Measurements from ENCODE around the gene LDB1. TPM values are rescaled to one million over a fixed set of nuclear protein-coding genes. Genes with fewer than 3 reads are reported as not detected.

LDB1 gene
- total RNA-seq, 4 donors from 2014 or later = 15.8 to 42.0 (median 29.2) TPM

GRCh38 chr10:102141583-102142107, 21.5 kb upstream of the LDB1 start:
- TF ChIP-seq CTCF (IDR thresholded peaks at IDR 0.05; ENCODE audit: low read depth) = no peak

GRCh38 chr10:102140913-102141540, 20.9 kb upstream of the LDB1 start:
- no peak for TF ChIP-seq CTCF (IDR thresholded peaks at IDR 0.05; ENCODE audit: low read depth)

GRCh38 chr10:102140218-102140617, 20.1 kb upstream of the LDB1 start:
- TF ChIP-seq CTCF (IDR thresholded peaks at IDR 0.05; ENCODE audit: low read depth) = no peak

- TF ChIP-seq CTCF (IDR thresholded peaks at IDR 0.05; ENCODE audit: low read depth) = no peak
Measured at GRCh38 chr10:102139281-102140110, 19.3 kb upstream of the LDB1 start.

GRCh38 chr10:102135956-102136526, 15.9 kb upstream of the LDB1 start:
- no peak for TF ChIP-seq CTCF (IDR thresholded peaks at IDR 0.05; ENCODE audit: low read depth)

GRCh38 chr10:102134416-102134815, 14.2 kb upstream of the LDB1 start:
- TF ChIP-seq CTCF (IDR thresholded peaks at IDR 0.05; ENCODE audit: low read depth) = no peak
